Astrocyte (in vitro differentiated cells and primary cell): Measurements from ENCODE around the gene STEAP1. TPM values are rescaled to one million over a fixed set of nuclear protein-coding genes. Genes with fewer than 3 reads are reported as not detected.
"Not testable (repeated sequence)": the region's sequence is repeated elsewhere in the genome, so short reads cannot be mapped to it uniquely, and the experiment has no call there.

ENCODE experiments used
- DNase-seq: peaks from one replicate; pipeline ENCODE4 v3.0.0-alpha.2; 2010; ENCODE audit warnings: low read depth
- FAIRE-seq: peaks from 2 replicates; lab custom pipeline; 2011; peaks lifted over from hg19 to GRCh38; lab: Jason Lieb, UNC
- H2AFZ ChIP-seq: 2 replicates; pipeline ENCODE4 v1.6.0; 2012; ENCODE audit warnings: low read depth, low read length, inconsistent platforms
- H3K27ac ChIP-seq: 2 replicates; pipeline ENCODE4 v1.5.1; 2011; ENCODE audit warnings: low read depth, low read length, inconsistent platforms
- H3K27me3 ChIP-seq: 2 replicates; pipeline ENCODE4 v1.6.0; 2011; ENCODE audit warnings: low read length, inconsistent platforms; ENCODE audit not compliant: insufficient read depth
- H3K36me3 ChIP-seq: 2 replicates; pipeline ENCODE4 v1.5.1; 2011; ENCODE audit warnings: low read length, inconsistent platforms; ENCODE audit not compliant: insufficient read depth
- H3K4me1 ChIP-seq: 2 replicates; pipeline ENCODE4 v1.5.1; 2011; ENCODE audit warnings: low read length, inconsistent platforms; ENCODE audit not compliant: insufficient read depth
- H3K4me2 ChIP-seq: 2 replicates; pipeline ENCODE4 v1.6.0; 2012; ENCODE audit warnings: low read length, inconsistent platforms
- H3K4me3 ChIP-seq: 2 replicates; pipeline ENCODE4 v1.5.1; 2011; ENCODE audit warnings: low read depth, mild to moderate bottlenecking, low read length, inconsistent platforms; ENCODE audit not compliant: insufficient read depth
- H3K79me2 ChIP-seq: 2 replicates; pipeline ENCODE4 v1.6.0; 2012; ENCODE audit warnings: mild to moderate bottlenecking, low read length, inconsistent platforms; ENCODE audit not compliant: insufficient read depth
- H3K9ac ChIP-seq: 2 replicates; pipeline ENCODE4 v1.6.0; 2012; ENCODE audit warnings: mild to moderate bottlenecking, low read length, inconsistent platforms
- H3K9me3 ChIP-seq: 2 replicates; pipeline ENCODE4 v1.5.1; 2012; ENCODE audit warnings: low read depth, mild to moderate bottlenecking, low read length, inconsistent platforms; ENCODE audit not compliant: insufficient read depth
- H4K20me1 ChIP-seq: 2 replicates; pipeline ENCODE4 v1.6.0; 2012; ENCODE audit warnings: low read length, inconsistent platforms; ENCODE audit not compliant: insufficient read depth
- H3K27ac Mint-ChIP-seq: one replicate; pipeline ENCODE4 v1.8.0; 2021; ENCODE audit warnings: mild to moderate bottlenecking, mixed read lengths; ENCODE audit not compliant: unreplicated experiment
- H3K27me3 Mint-ChIP-seq: one replicate; pipeline ENCODE4 v1.8.0; 2021; ENCODE audit warnings: low read depth, mixed read lengths; ENCODE audit not compliant: unreplicated experiment
- H3K36me3 Mint-ChIP-seq: one replicate; pipeline ENCODE4 v1.8.0; 2021; ENCODE audit warnings: low read depth, mixed read lengths; ENCODE audit not compliant: unreplicated experiment
- H3K4me1 Mint-ChIP-seq: one replicate; pipeline ENCODE4 v1.8.0; 2021; ENCODE audit warnings: low read depth, mixed read lengths; ENCODE audit not compliant: unreplicated experiment
- H3K4me3 Mint-ChIP-seq: one replicate; pipeline ENCODE4 v1.8.0; 2021; ENCODE audit warnings: mild to moderate bottlenecking, moderate library complexity, mixed read lengths; ENCODE audit not compliant: unreplicated experiment
- H3K9me3 Mint-ChIP-seq: one replicate; pipeline ENCODE4 v1.8.0; 2021; ENCODE audit warnings: mild to moderate bottlenecking, mixed read lengths; ENCODE audit not compliant: unreplicated experiment
- total RNA-seq: library from RNA; stranded (reverse); gene quantifications from 2 replicates; pipeline ENCODE4 v1.2.1, GENCODE V29; 2021
- TF ChIP-seq, protein P1 (sequence below): IDR thresholded peaks from 2 replicates; pipeline ENCODE4 v1.5.1; 2011; ENCODE audit warnings: low read depth, mild to moderate bottlenecking, inconsistent platforms, low read length, moderate library complexity; ENCODE audit not compliant: insufficient read depth

The STEAP1 gene
- total RNA-seq, 1 donor from 2014 or later, result 6.2 TPM

DNA sequence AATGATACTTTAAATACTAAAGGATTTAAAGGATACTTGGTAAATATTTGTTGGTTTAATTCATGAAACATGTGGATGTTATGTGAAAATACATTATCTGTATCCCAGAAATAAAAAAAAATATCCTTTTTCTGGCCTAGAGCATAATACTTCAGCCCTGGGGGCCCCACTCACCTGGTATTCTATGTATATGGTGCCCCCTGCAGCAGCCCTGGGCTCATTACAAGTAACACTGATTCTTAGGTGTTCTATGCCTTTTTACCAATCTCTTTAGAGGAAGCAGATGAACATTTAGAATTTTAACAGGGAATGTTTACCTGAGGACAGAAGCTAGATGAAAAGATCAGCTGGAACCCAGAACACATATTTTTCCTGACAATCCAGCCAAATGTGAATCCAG, 4.8 kb upstream of the STEAP1 start:
- not testable (repeated sequence) for DNase-seq, H2AFZ ChIP-seq, H3K4me1 ChIP-seq, H3K9ac ChIP-seq, H3K36me3 ChIP-seq, H3K27ac Mint-ChIP-seq, H3K4me3 ChIP-seq, H3K9me3 Mint-ChIP-seq, H3K27me3 ChIP-seq, H4K20me1 ChIP-seq, H3K4me3 Mint-ChIP-seq, H3K79me2 ChIP-seq, FAIRE-seq, H3K27me3 Mint-ChIP-seq, H3K9me3 ChIP-seq, H3K36me3 Mint-ChIP-seq, H3K4me2 ChIP-seq, H3K27ac ChIP-seq
- peaks cover 17% of the 10 kb centered on the region for H3K4me1 Mint-ChIP-seq
- TF ChIP-seq, protein P1, sequence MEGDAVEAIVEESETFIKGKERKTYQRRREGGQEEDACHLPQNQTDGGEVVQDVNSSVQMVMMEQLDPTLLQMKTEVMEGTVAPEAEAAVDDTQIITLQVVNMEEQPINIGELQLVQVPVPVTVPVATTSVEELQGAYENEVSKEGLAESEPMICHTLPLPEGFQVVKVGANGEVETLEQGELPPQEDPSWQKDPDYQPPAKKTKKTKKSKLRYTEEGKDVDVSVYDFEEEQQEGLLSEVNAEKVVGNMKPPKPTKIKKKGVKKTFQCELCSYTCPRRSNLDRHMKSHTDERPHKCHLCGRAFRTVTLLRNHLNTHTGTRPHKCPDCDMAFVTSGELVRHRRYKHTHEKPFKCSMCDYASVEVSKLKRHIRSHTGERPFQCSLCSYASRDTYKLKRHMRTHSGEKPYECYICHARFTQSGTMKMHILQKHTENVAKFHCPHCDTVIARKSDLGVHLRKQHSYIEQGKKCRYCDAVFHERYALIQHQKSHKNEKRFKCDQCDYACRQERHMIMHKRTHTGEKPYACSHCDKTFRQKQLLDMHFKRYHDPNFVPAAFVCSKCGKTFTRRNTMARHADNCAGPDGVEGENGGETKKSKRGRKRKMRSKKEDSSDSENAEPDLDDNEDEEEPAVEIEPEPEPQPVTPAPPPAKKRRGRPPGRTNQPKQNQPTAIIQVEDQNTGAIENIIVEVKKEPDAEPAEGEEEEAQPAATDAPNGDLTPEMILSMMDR, result peak; percentile 15

DNA sequence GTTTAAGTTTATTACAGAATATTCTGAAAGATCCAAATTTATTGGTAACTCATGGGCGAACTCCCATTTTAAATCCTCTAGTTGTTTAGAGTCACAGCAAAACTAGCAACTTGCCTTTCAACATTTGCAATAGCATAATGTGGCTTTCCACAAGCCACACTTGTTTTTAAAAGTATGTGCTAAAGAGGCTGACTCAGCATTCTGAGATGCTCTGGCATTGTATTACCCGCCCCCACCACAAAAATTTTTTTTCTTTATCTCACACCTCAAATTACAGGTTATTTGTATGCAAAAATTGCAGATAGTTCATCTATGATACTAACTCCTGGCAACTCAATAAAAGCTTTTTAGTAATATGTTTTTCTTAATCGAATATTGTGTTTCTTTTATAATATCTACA, 2.4 kb upstream of the STEAP1 start:
- not testable (repeated sequence) for H3K4me3 Mint-ChIP-seq, H2AFZ ChIP-seq, H3K27me3 ChIP-seq, H3K4me1 ChIP-seq, H3K36me3 ChIP-seq, H3K79me2 ChIP-seq, H3K9me3 ChIP-seq, H3K27me3 Mint-ChIP-seq, H3K36me3 Mint-ChIP-seq, DNase-seq, H3K4me2 ChIP-seq, H3K27ac ChIP-seq, H3K4me3 ChIP-seq, FAIRE-seq, H4K20me1 ChIP-seq, H3K9ac ChIP-seq, H3K9me3 Mint-ChIP-seq
- H3K27ac Mint-ChIP-seq, result peak overlapping the region; percentile 85
- peaks cover 17% of the 10 kb centered on the region for H3K4me1 Mint-ChIP-seq

DNA sequence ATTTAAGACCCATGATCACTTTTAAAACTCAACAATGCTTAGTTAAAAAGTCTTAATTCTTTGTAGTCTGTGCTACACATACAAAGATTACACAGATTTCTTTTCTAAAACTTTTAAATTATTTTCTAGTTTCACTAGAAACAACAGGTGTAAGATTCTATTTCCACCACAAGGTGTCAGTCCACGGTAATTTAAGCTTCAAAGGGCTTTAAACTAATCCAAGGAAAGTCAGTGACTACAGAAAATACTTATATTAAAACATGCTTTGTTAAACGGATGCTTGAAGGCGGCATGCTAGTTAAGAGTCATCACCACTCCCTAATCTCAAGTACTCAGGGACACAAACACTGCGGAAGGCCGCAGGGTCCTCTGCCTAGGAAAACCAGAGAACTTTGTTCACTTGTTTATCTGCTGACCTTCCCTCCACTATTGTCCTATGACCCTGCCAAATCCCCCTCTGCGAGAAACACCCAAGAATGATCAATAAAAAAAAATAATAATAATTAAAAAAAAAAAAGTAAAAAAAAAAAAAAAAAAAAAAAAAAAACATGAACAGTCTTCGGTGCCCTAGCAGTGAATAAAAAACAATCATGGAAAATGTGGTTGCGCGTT, 1.5 kb upstream of the STEAP1 start:
- H3K4me3 ChIP-seq, H3K9me3 ChIP-seq, H3K4me1 ChIP-seq, H3K9me3 Mint-ChIP-seq, FAIRE-seq, H3K27ac Mint-ChIP-seq, H3K27ac ChIP-seq, H3K9ac ChIP-seq, H2AFZ ChIP-seq, H3K4me3 Mint-ChIP-seq, H3K27me3 ChIP-seq, H3K27me3 Mint-ChIP-seq, H4K20me1 ChIP-seq, H3K36me3 Mint-ChIP-seq, H3K4me2 ChIP-seq, H3K79me2 ChIP-seq, H3K36me3 ChIP-seq: not testable (repeated sequence)
- H3K4me1 Mint-ChIP-seq, result peaks cover 23% of the 10 kb centered on the region
- TF ChIP-seq, protein P1, result peak; percentile 32
- DNase-seq, result peak; percentile 64
